Neuronal stem cell (in vitro differentiated cells): ENCODE measurements around the gene OR52E1.

Experiments
- DNase-seq: peaks from one replicate; pipeline ENCODE4 v3.0.0-alpha.2; 2013; ENCODE audit warnings: low spot score
- H2AFZ ChIP-seq: one replicate; pipeline ENCODE4 v1.6.1; 2013; ENCODE audit warnings: mild to moderate bottlenecking, low read length, inconsistent platforms
- H2AK5ac ChIP-seq: 2 replicates; pipeline ENCODE4 v1.6.1; 2013; ENCODE audit warnings: low read depth, mild to moderate bottlenecking, inconsistent platforms, low read length, moderate library complexity, mixed read lengths
- H2BK120ac ChIP-seq: 2 replicates; pipeline ENCODE4 v1.6.1; 2013; ENCODE audit warnings: low read depth, mild to moderate bottlenecking, inconsistent platforms, low read length, moderate library complexity, mixed read lengths
- H2BK12ac ChIP-seq: one replicate; pipeline ENCODE4 v1.6.1; 2013; ENCODE audit warnings: low read length, inconsistent platforms
- H2BK15ac ChIP-seq: 2 replicates; pipeline ENCODE4 v1.6.1; 2013; ENCODE audit warnings: mild to moderate bottlenecking, low read length, inconsistent platforms, mixed read lengths
- H2BK5ac ChIP-seq: one replicate; pipeline ENCODE4 v1.6.1; 2013; ENCODE audit warnings: inconsistent platforms, mild to moderate bottlenecking, low read length, moderate library complexity
- H3K14ac ChIP-seq: one replicate; pipeline ENCODE4 v1.6.1; 2013; ENCODE audit warnings: low read length, inconsistent platforms
- H3K18ac ChIP-seq: 2 replicates; pipeline ENCODE4 v1.6.1; 2013; ENCODE audit warnings: low read length, inconsistent platforms
- H3K23ac ChIP-seq: 2 replicates; pipeline ENCODE4 v1.6.1; 2013; ENCODE audit warnings: low read depth, mild to moderate bottlenecking, mixed read lengths, low read length, inconsistent platforms; ENCODE audit not compliant: poor library complexity
- H3K27ac ChIP-seq: replicated peaks from 3 replicates; pipeline ENCODE4 v1.5.1; 2013; ENCODE audit warnings: low read length, inconsistent platforms
- H3K27me3 ChIP-seq, 3 experiments: 2 replicates each; pipeline ENCODE4 v1.6.1; 2013; ENCODE audit warnings: low read length in 3 of 3, mild to moderate bottlenecking in 2 of 3, inconsistent platforms in 1 of 3, low read depth in 1 of 3, mixed read lengths in 1 of 3, moderate library complexity in 1 of 3; ENCODE audit not compliant: control insufficient read depth in 3 of 3, insufficient read depth in 3 of 3
- H3K36me3 ChIP-seq, 2 donors: replicated peaks in 1 of 2; 2 replicates each; pipeline ENCODE4 v1.6.1; 2013; ENCODE audit warnings: low read length in 2 of 2; ENCODE audit not compliant: control insufficient read depth in 2 of 2, insufficient read depth in 2 of 2
- H3K4ac ChIP-seq: 2 replicates; pipeline ENCODE4 v1.6.1; 2013; ENCODE audit warnings: inconsistent platforms, mild to moderate bottlenecking, low read length, moderate library complexity
- H3K4me1 ChIP-seq, 2 donors: 1 replicate in 1 of 2; 2 replicates in 1 of 2; pipeline ENCODE4 v1.6.1; 2013; ENCODE audit warnings: low read length in 2 of 2, low read depth in 1 of 2; ENCODE audit not compliant: control insufficient read depth in 2 of 2, insufficient read depth in 1 of 2
- H3K4me2 ChIP-seq: one replicate; pipeline ENCODE4 v1.6.1; 2013; ENCODE audit warnings: mild to moderate bottlenecking, low read length, inconsistent platforms; ENCODE audit not compliant: insufficient read depth, poor library complexity, severe bottlenecking
- H3K4me3 ChIP-seq, 2 donors: 2 replicates each; pipeline ENCODE4 v1.5.1; 2013; ENCODE audit warnings: low read length in 2 of 2, mild to moderate bottlenecking in 2 of 2, inconsistent platforms in 1 of 2, moderate library complexity in 1 of 2
- H3K79me1 ChIP-seq: one replicate; pipeline ENCODE4 v1.6.1; 2013; ENCODE audit warnings: low read depth, mild to moderate bottlenecking, inconsistent platforms, low read length, moderate library complexity
- H3K9ac ChIP-seq: one replicate; pipeline ENCODE4 v1.6.1; 2013; ENCODE audit warnings: mild to moderate bottlenecking, low read depth, low read length, inconsistent platforms; ENCODE audit not compliant: poor library complexity
- H3K9me3 ChIP-seq, 2 donors: replicated peaks in 1 of 2; 2 replicates each; pipeline versions ENCODE3 to v1.6.1; 2013; ENCODE audit warnings: low read length in 2 of 2, mild to moderate bottlenecking in 2 of 2, inconsistent platforms in 1 of 2, low read depth in 1 of 2, mixed read lengths in 1 of 2, moderate library complexity in 1 of 2; ENCODE audit not compliant: control insufficient read depth in 2 of 2, insufficient read depth in 1 of 2
- H4K8ac ChIP-seq: one replicate; pipeline ENCODE4 v1.6.1; 2013; ENCODE audit warnings: low read depth, mild to moderate bottlenecking, inconsistent platforms, low read length, moderate library complexity
- H4K91ac ChIP-seq: one replicate; pipeline ENCODE4 v1.6.1; 2013; ENCODE audit warnings: low read length, low read depth, mild to moderate bottlenecking, inconsistent platforms; ENCODE audit not compliant: poor library complexity
- WGBS, 2 donors: extraction: QIAGEN DNeasy Blood & Tissue Kit; methylation state at CpG; one replicate each; pipeline ENCODE4 v1.1.7; 2013; ENCODE audit warnings: missing lambda C conversion rate in 2 of 2, mixed read lengths in 1 of 2; ENCODE audit not compliant: insufficient read length in 2 of 2, insufficient replicate concordance in 1 of 2; ENCODE audit errors: extremely low coverage in 2 of 2; 5-methylcytosine and 5-hydroxymethylcytosine counted together

The OR52E1 gene

GRCh38 chr11:5102246-5102645, 32.9 kb downstream of the OR52E1 start:
- Histone ChIP-seq H3K9me3 (no peaks in the 10 kb centered on the region), H3K14ac (no peak overlapping the region), H2AFZ (no peak overlapping the region), H3K9ac (no peak overlapping the region), H3K4me1 (no peaks in the 10 kb centered on the region), H3K4ac (no peak overlapping the region), H2BK12ac (no peak overlapping the region), H3K36me3 (no peaks in the 10 kb centered on the region), H3K27me3 (no peaks in the 10 kb centered on the region), H2BK5ac (no peak overlapping the region), H3K18ac (no peak overlapping the region), H3K23ac (no peak overlapping the region), H3K79me1 (no peaks in the 10 kb centered on the region), H4K8ac (no peak overlapping the region), H4K91ac (no peak overlapping the region), H2AK5ac (no peak overlapping the region), H2BK15ac (no peak overlapping the region), H3K4me3 (no peak overlapping the region), H2BK120ac (no peak overlapping the region), H3K4me2 (no peak overlapping the region), H3K27ac (no peak overlapping the region)
- no peak for DNase-seq
- WGBS, 2 donors: no CpG with 5 or more reads among the region's 2 CpGs

- Histone ChIP-seq H4K91ac (no peak overlapping the region), H3K14ac (no peak overlapping the region), H3K4me3 (no peak overlapping the region), H3K4ac (no peak overlapping the region), H3K9ac (no peak overlapping the region), H3K23ac (no peak overlapping the region), H2AFZ (no peak overlapping the region), H3K4me2 (no peak overlapping the region), H3K79me1 (no peaks in the 10 kb centered on the region), H3K9me3 (no peaks in the 10 kb centered on the region), H2BK5ac (no peak overlapping the region), H3K27me3 (no peaks in the 10 kb centered on the region), H3K27ac (no peak overlapping the region), H3K36me3 (no peaks in the 10 kb centered on the region), H3K18ac (no peak overlapping the region), H4K8ac (no peak overlapping the region), H3K4me1 (no peaks in the 10 kb centered on the region), H2BK120ac (no peak overlapping the region), H2BK12ac (no peak overlapping the region), H2AK5ac (no peak overlapping the region), H2BK15ac (no peak overlapping the region)
- DNase-seq: no peak
These were observed 33.7 kb downstream of the OR52E1 start for GRCh38 chr11:5103066-5103465.

GRCh38 chr11:5107285-5107684, 37.9 kb downstream of the OR52E1 start:
- no peak overlapping the region for H3K9ac ChIP-seq
- H2BK120ac ChIP-seq: no peak overlapping the region
- no CpG with 5 or more reads among the region's 3 CpGs for WGBS, 2 donors
- DNase-seq: no peak
- H3K27ac ChIP-seq: no peak overlapping the region
- H3K36me3 ChIP-seq: no peaks in the 10 kb centered on the region
- H2AK5ac ChIP-seq: no peak overlapping the region
- H2BK15ac ChIP-seq: no peak overlapping the region
- H4K91ac ChIP-seq: no peak overlapping the region
- H3K4me1 ChIP-seq: no peaks in the 10 kb centered on the region
- H2BK5ac ChIP-seq: no peak overlapping the region
- H4K8ac ChIP-seq: no peak overlapping the region
- no peaks in the 10 kb centered on the region for H3K79me1 ChIP-seq
- H3K18ac ChIP-seq: no peak overlapping the region
- H3K14ac ChIP-seq: no peak overlapping the region
- no peak overlapping the region for H3K4me3 ChIP-seq
- no peaks in the 10 kb centered on the region for H3K27me3 ChIP-seq
- H2BK12ac ChIP-seq: no peak overlapping the region
- no peak overlapping the region for H3K4me2 ChIP-seq
- no peaks in the 10 kb centered on the region for H3K9me3 ChIP-seq
- H3K4ac ChIP-seq: no peak overlapping the region
- H2AFZ ChIP-seq: no peak overlapping the region
- H3K23ac ChIP-seq: no peak overlapping the region

- no CpG with 5 or more reads among the region's 3 CpGs for WGBS, 2 donors
- Histone ChIP-seq H3K4ac (no peak overlapping the region), H3K9ac (no peak overlapping the region), H3K23ac (no peak overlapping the region), H2BK15ac (no peak overlapping the region), H3K36me3 (no peaks in the 10 kb centered on the region), H4K8ac (no peak overlapping the region), H3K14ac (no peak overlapping the region), H3K4me2 (no peak overlapping the region), H3K27ac (no peak overlapping the region), H3K27me3 (no peaks in the 10 kb centered on the region), H2BK120ac (no peak overlapping the region), H3K79me1 (no peaks in the 10 kb centered on the region), H3K9me3 (no peaks in the 10 kb centered on the region), H3K4me1 (no peaks in the 10 kb centered on the region), H2BK5ac (no peak overlapping the region), H3K18ac (no peak overlapping the region), H2AK5ac (no peak overlapping the region), H2AFZ (no peak overlapping the region), H3K4me3 (no peak overlapping the region), H4K91ac (no peak overlapping the region), H2BK12ac (no peak overlapping the region)
- DNase-seq: no peak
These were observed 46.0 kb downstream of the OR52E1 start for GRCh38 chr11:5115339-5115738.
